ENCODE measurements around the gene ATG3. TPM values are rescaled to one million over a fixed set of nuclear protein-coding genes. Genes with fewer than 3 reads are reported as not detected.
"Not testable (repeated sequence)": the region's sequence is repeated elsewhere in the genome, so short reads cannot be mapped to it uniquely, and the experiment has no call there.

Gene ATG3
- total RNA-seq, 1 experiment from 2014 or later, result 60.1 TPM

DNA sequence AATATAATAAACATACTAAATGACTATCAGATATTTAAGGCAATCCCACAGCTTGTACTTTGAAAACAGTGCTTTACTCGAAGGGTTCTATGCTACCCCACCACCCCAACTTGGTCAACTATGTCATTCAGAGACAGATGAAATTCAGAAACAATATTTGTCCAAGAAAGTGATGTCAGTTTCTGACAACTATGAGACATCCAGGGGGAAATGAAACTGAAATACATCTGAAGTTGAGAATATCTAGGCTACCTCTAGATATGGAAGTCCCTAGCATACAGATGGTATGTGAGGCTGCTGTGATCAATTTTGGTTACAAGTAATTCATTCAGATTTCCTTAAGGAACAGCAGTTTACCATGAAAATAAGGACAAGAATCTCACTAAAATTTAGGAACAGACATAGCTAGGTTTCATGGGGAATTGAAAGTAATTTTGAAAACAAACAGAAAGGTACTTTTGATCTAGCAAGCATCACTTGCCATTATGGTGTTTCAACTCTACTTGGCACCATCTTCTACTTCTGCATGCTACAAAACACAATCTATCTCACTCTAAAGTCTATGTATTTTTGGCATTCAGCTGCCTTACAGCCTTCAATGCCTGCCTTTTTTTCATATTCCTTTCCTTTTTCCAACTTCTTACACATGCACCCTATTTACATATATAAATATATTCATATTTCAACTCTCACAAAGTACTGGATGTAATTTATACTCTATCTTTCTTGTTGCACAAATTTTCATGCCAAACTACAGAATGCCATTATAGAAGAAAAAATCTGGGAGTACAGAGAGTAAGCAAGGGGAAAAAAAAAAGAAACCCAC lies 21.7 kb downstream of the ATG3 start (continued):
- TF ChIP-seq NR2C2 (CRISPR knock-in tag; IDR thresholded peaks at IDR 0.05), result no peak

DNA sequence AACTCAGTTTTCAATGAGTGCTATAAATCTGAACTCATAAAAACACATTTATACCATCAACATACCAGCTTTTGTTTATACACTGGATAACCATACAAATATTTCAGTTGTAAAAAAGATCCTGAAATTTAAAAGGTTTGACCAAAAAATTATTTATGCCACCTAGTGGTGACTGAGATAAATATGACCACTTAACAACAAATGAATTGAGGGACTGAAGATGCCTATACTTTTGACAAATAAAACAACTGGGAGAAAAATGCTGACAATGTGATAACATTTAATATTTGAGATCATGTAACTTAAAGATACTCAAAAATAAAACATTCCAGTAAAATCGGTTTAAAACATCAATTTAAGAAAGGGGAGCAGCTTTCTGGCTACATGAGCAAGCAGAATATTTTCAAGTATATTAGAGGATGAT lies 30.4 kb downstream of the ATG3 start:
- TF ChIP-seq, protein P1, sequence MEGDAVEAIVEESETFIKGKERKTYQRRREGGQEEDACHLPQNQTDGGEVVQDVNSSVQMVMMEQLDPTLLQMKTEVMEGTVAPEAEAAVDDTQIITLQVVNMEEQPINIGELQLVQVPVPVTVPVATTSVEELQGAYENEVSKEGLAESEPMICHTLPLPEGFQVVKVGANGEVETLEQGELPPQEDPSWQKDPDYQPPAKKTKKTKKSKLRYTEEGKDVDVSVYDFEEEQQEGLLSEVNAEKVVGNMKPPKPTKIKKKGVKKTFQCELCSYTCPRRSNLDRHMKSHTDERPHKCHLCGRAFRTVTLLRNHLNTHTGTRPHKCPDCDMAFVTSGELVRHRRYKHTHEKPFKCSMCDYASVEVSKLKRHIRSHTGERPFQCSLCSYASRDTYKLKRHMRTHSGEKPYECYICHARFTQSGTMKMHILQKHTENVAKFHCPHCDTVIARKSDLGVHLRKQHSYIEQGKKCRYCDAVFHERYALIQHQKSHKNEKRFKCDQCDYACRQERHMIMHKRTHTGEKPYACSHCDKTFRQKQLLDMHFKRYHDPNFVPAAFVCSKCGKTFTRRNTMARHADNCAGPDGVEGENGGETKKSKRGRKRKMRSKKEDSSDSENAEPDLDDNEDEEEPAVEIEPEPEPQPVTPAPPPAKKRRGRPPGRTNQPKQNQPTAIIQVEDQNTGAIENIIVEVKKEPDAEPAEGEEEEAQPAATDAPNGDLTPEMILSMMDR (IDR thresholded peaks at IDR 0.05), result peak; percentile 22
- TF ChIP-seq, protein P2, sequence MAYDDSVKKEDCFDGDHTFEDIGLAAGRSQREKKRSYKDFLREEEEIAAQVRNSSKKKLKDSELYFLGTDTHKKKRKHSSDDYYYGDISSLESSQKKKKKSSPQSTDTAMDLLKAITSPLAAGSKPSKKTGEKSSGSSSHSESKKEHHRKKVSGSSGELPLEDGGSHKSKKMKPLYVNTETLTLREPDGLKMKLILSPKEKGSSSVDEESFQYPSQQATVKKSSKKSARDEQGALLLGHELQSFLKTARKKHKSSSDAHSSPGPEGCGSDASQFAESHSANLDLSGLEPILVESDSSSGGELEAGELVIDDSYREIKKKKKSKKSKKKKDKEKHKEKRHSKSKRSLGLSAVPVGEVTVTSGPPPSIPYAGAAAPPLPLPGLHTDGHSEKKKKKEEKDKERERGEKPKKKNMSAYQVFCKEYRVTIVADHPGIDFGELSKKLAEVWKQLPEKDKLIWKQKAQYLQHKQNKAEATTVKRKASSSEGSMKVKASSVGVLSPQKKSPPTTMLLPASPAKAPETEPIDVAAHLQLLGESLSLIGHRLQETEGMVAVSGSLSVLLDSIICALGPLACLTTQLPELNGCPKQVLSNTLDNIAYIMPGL (CRISPR knock-in tag; IDR thresholded peaks at IDR 0.05), result no peak
- no peaks in the 10 kb centered on the region for H3K4me1 Mint-ChIP-seq
- DNase-seq (ENCODE audit: low spot score) (no peak), ATAC-seq (no peak)
- no peak overlapping the region for H3K27ac Mint-ChIP-seq
- ChIA-PET CTCF (interaction anchor here (0.9 to 1.4 kb wide), 2 partner anchors 237 to 420 kb away, joined by 7 to 8 read pairs; partner anchors contain the start of gene SLC9C1), POLR2A (no interaction called here)
- peaks cover 21% of the 10 kb centered on the region for H3K36me3 Mint-ChIP-seq
- no peak overlapping the region for H3K4me3 Mint-ChIP-seq
- no peaks in the 10 kb centered on the region for H3K9me3 Mint-ChIP-seq
- no peaks in the 10 kb centered on the region for H3K27me3 Mint-ChIP-seq (ENCODE audit: low read depth)

DNA sequence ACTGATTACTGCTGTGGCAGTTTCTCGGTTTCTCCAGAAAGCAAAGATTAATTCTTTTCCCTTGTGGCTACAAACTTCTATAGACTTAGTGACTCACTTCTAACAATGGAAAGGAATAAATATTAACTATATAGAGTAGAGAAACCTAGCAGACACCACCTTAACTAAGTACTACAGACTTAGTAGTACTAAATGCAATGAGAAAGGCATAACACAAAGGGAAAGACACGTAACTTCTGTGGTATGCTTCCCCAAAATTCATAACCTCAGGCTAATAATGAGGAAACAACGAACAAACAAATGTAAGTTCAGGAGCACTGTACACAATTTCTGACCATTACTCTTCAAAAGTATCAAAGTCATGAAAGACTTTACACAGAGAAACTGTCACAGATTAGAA lies 31.2 kb downstream of the ATG3 start:
- H3K36me3 Mint-ChIP-seq, result peaks cover 16% of the 10 kb centered on the region
- TF ChIP-seq TCF7 (CRISPR knock-in tag; IDR thresholded peaks at IDR 0.05; ENCODE audit: low read depth) (no peak), CREB1 (CRISPR knock-in tag; IDR thresholded peaks at IDR 0.05) (no peak), NR1H2 (CRISPR knock-in tag; IDR thresholded peaks at IDR 0.05) (no peak), MXD4 (CRISPR knock-in tag; IDR thresholded peaks at IDR 0.05; ENCODE audit: borderline replicate concordance) (no peak)
- DNase-seq (ENCODE audit: low spot score) (no peak), ATAC-seq (no peak)
- ChIA-PET CTCF (interaction anchor here (0.5 to 1.4 kb wide), 3 partner anchors 237 to 419 kb away, joined by 3 to 8 read pairs (median 7); partner anchors contain the start of gene SLC9C1), POLR2A (no interaction called here)
- H3K27me3 Mint-ChIP-seq (ENCODE audit: low read depth), result no peaks in the 10 kb centered on the region
- H3K4me3 Mint-ChIP-seq, result no peak overlapping the region
- no peak overlapping the region; the same call in 1 of the 2 replicates for H3K27ac Mint-ChIP-seq
- no peaks in the 10 kb centered on the region for H3K4me1 Mint-ChIP-seq
- no peaks in the 10 kb centered on the region for H3K9me3 Mint-ChIP-seq

DNA sequence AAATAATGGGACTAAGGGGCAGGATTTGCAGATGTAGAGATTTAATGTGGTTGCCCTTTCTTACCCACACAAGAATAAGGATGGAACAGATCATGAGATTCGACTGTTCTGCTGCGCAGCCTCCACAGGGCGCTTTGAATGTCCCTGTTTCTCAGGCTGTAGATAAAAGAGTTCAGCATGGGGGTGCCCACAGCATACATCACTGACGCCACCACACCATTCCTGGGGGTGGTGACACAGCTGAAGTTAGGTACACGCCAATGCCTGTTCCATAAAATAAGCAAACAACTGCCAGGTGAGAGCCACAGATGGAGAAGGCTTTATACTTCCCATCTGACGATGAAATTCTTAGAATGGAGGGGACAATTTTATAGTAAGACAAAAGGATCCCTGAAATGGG lies 37.6 kb downstream of the ATG3 start:
- not testable (repeated sequence) for H3K27ac Mint-ChIP-seq

DNA sequence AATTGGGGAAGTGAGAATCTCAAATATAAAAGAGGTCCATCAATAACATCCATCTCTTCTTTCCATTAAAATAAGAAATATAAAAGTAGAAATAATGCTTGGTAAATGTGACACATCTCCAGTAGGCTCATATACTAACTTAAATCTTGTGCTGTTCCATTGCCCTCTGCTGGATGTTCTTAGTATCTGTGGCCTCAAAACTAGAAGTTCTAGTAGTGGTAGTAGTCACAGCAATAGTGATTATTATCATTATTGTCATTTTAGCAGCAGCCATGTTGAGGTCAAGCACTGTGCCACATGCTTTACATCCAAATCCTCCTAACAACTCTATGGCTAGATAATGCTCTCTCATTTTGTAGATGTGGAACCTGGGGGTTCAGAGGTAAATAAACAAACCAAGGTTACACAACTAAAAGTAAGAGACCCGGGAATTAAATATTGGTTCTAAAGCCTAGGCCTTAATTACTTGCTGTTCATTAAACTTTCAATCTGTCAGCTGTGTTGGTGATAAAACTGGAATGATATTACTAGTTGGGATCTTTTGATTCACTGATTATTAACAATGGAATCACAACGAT lies 42.2 kb downstream of the ATG3 start:
- no peak overlapping the region for H3K27ac Mint-ChIP-seq
- H3K4me1 Mint-ChIP-seq, result peaks cover 4% of the 10 kb centered on the region
- H3K4me3 Mint-ChIP-seq, result no peak overlapping the region
- no peaks in the 10 kb centered on the region for H3K27me3 Mint-ChIP-seq (ENCODE audit: low read depth)
- DNase-seq (ENCODE audit: low spot score), result no peak
- H3K36me3 Mint-ChIP-seq, result peaks cover 7% of the 10 kb centered on the region; the same call in 1 of the 2 replicates
- ChIA-PET CTCF (interaction anchor here (1.0 to 1.1 kb wide), 3 partner anchors 128 to 382 kb away, joined by 4 to 10 read pairs (median 6); partner anchors contain the start of gene SLC9C1), POLR2A (no interaction called here)
- peaks cover 15% of the 10 kb centered on the region for H3K9me3 Mint-ChIP-seq
- no peak for TF ChIP-seq ESRRA (CRISPR knock-in tag; IDR thresholded peaks at IDR 0.05; ENCODE audit: borderline replicate concordance)
- TF ChIP-seq, protein P1 (IDR thresholded peaks at IDR 0.05), result peak; percentile 71
- TF ChIP-seq, protein P3, sequence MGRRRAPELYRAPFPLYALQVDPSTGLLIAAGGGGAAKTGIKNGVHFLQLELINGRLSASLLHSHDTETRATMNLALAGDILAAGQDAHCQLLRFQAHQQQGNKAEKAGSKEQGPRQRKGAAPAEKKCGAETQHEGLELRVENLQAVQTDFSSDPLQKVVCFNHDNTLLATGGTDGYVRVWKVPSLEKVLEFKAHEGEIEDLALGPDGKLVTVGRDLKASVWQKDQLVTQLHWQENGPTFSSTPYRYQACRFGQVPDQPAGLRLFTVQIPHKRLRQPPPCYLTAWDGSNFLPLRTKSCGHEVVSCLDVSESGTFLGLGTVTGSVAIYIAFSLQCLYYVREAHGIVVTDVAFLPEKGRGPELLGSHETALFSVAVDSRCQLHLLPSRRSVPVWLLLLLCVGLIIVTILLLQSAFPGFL (CRISPR knock-in tag; IDR thresholded peaks at IDR 0.05; ENCODE audit: borderline replicate concordance), result no peak
- ATAC-seq, result peak; percentile 87

More for the DNA sequence above, 37.6 kb downstream of the ATG3 start:
- CTCF ChIA-PET; H3K4me1 Mint-ChIP-seq; ATAC-seq; H3K9me3 Mint-ChIP-seq; H3K4me3 Mint-ChIP-seq; H3K36me3 Mint-ChIP-seq; H3K27me3 Mint-ChIP-seq (ENCODE audit: low read depth); DNase-seq (ENCODE audit: low spot score): not testable (repeated sequence)
- POLR2A ChIA-PET, result interaction anchor here (0.6 kb wide), 1 partner anchor 17 kb away, joined by 3 read pairs; no protein-coding TSS in a partner anchor

DNA sequence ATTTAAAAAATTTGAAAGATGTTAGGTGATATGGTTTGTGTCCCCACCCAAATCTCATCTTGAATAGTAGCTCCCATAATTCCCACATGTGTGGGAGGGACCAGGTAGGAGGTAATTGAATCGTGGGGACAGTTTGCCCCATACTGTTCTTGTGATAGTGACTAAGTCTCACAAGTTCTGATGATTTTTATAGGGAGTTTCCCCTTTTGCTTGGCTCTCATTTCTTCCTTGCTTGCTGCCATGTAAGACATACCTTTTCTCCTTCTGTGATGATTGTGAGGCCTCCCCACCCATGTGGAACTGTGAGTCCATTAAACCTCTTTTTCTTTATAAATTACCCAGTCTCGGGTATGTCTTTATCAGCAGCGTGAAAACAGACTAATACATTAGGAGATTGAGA lies 42.8 kb downstream of the ATG3 start:
- H3K9me3 Mint-ChIP-seq, result peaks cover 18% of the 10 kb centered on the region
- DNase-seq (ENCODE audit: low spot score); H3K27ac Mint-ChIP-seq; POLR2A ChIA-PET; H3K36me3 Mint-ChIP-seq; H3K4me1 Mint-ChIP-seq; H3K4me3 Mint-ChIP-seq; ATAC-seq; H3K27me3 Mint-ChIP-seq (ENCODE audit: low read depth): not testable (repeated sequence)
- CTCF ChIA-PET, result interaction anchor here (1.0 to 1.1 kb wide), 2 partner anchors 197 to 407 kb away, joined by 3 to 4 read pairs; no protein-coding TSS in a partner anchor
